Measurements from ENCODE around the gene ZNF804B. TPM values are rescaled to one million over a fixed set of nuclear protein-coding genes. Genes with fewer than 3 reads are reported as not detected.

Gene ZNF804B
- total and polyA plus RNA-seq, 2 donors from 2014 or later: 0.19 TPM; not detected in 1

DNA sequence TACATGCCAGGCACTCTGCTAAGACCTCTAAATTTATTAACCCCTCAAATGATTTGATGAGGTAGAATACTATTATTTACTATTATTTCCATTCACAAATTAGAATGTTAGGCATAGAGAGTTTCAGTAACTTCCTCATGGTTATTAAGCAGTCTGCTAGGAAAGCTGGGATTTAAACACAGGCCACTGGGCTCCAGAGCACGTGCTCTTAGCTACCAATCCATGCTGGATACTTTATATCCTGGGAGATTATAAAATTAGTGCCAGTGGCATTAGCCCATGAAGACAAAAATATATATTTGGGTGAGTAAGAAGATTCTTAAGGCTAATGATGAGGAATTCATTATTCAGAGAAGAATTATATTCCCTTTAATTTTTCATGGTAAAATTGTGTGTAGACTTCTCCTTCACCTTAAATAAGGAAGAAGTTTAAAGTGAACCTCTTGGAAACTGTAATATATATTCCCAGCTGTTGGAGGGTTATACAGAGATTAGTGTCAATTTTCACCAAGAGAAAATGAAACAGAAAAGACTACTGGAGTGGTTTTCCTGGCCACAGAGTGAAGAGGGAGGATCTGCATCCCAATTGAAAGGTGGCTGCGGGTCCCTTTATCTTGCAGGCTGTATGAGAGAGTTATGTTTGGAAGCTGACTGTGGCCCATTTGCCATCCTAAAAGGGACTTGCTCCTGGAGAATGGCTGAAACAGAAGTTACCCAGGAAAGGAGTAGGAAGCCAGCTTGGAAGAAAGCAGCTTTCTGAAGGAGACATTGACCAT, 370.3 kb downstream of the ZNF804B start:
- no peaks in the 10 kb centered on the region for H3K4me1 ChIP-seq (ENCODE audit: control insufficient read depth in 2 of 3, insufficient read depth in 2 of 3, low read depth in 1 of 3, low read length in 3 of 3)
- DNase-seq: no peak
- H3K36me3 ChIP-seq (ENCODE audit: control insufficient read depth in 2 of 3, insufficient read depth in 3 of 3, low read length in 3 of 3): no peaks in the 10 kb centered on the region
- no peak overlapping the region for H3K27ac ChIP-seq (ENCODE audit: low read depth in 2 of 2, low read length in 2 of 2)
- intact Hi-C loops (cut with DNase I): no loop called here
- no peak overlapping the region for H3K9ac ChIP-seq (ENCODE audit: low read length in 3 of 3)
- no peak overlapping the region for H3K4me3 ChIP-seq (ENCODE audit: low read length in 3 of 3)
- TF ChIP-seq, protein P1, sequence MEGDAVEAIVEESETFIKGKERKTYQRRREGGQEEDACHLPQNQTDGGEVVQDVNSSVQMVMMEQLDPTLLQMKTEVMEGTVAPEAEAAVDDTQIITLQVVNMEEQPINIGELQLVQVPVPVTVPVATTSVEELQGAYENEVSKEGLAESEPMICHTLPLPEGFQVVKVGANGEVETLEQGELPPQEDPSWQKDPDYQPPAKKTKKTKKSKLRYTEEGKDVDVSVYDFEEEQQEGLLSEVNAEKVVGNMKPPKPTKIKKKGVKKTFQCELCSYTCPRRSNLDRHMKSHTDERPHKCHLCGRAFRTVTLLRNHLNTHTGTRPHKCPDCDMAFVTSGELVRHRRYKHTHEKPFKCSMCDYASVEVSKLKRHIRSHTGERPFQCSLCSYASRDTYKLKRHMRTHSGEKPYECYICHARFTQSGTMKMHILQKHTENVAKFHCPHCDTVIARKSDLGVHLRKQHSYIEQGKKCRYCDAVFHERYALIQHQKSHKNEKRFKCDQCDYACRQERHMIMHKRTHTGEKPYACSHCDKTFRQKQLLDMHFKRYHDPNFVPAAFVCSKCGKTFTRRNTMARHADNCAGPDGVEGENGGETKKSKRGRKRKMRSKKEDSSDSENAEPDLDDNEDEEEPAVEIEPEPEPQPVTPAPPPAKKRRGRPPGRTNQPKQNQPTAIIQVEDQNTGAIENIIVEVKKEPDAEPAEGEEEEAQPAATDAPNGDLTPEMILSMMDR (IDR thresholded peaks at IDR 0.05; ENCODE audit: borderline replicate concordance, extremely low read depth, insufficient read depth): no peak
- no peak for FAIRE-seq
- no peaks in the 10 kb centered on the region for H3K9me3 ChIP-seq (ENCODE audit: control insufficient read depth in 2 of 3, insufficient read depth in 1 of 3, low read length in 3 of 3)
- H3K27me3 ChIP-seq (ENCODE audit: control insufficient read depth, insufficient read depth, low read length): no peaks in the 10 kb centered on the region

DNA sequence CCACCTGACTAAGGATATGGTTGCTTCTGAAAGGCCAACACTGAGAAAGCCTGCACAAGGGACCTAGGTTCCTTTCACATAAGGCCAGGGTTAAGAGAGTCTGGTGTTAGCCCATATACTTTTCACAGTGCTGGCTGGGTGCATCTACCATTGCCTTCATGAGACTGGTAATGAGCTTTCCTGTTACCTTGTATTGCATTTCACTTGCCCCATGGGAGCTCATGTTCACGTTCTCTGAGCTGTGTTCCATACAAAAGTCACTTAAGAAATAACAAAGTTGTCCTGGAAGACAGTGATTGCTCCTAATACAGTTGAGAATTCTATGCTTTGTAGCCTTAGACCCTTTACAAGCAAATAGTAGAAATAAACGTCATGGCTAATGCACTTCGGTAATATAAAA, 373.9 kb downstream of the ZNF804B start:
- FAIRE-seq (no peak), DNase-seq (no peak)
- no peak overlapping the region for H3K4me3 ChIP-seq (ENCODE audit: low read length in 3 of 3)
- no peaks in the 10 kb centered on the region for H3K27me3 ChIP-seq (ENCODE audit: control insufficient read depth, insufficient read depth, low read length)
- no peaks in the 10 kb centered on the region for H3K9me3 ChIP-seq (ENCODE audit: control insufficient read depth in 2 of 3, insufficient read depth in 1 of 3, low read length in 3 of 3)
- intact Hi-C loops (cut with DNase I): no loop called here
- H3K4me1 ChIP-seq (ENCODE audit: control insufficient read depth in 2 of 3, insufficient read depth in 2 of 3, low read depth in 1 of 3, low read length in 3 of 3): no peaks in the 10 kb centered on the region
- H3K9ac ChIP-seq (ENCODE audit: low read length in 3 of 3): no peak overlapping the region
- H3K27ac ChIP-seq (ENCODE audit: low read depth in 2 of 2, low read length in 2 of 2): no peak overlapping the region
- H3K36me3 ChIP-seq (ENCODE audit: control insufficient read depth in 2 of 3, insufficient read depth in 3 of 3, low read length in 3 of 3): no peaks in the 10 kb centered on the region
- TF ChIP-seq, protein P1 (IDR thresholded peaks at IDR 0.05; ENCODE audit: borderline replicate concordance, extremely low read depth, insufficient read depth): no peak

DNA sequence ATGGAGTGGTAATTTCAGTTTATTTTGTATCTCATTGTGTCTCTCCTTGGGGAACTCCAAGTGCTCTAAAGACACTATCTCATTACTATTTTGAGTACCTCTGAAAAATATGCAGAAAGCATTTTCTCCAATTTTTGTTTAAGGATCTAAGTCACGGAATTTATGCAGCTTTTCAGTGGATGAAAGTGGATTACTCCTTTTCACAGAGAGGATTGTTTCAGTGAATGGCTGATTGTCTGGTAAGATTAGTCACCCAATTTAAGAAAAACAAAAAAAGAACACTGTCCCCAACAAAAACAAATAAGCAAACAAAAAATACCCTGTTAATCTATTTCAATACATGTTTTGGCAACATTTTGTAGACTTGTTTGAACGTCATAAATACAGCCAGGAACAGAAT, 374.3 kb downstream of the ZNF804B start:
- DNase-seq (no peak), FAIRE-seq (no peak)
- TF ChIP-seq, protein P1 (IDR thresholded peaks at IDR 0.05; ENCODE audit: borderline replicate concordance, extremely low read depth, insufficient read depth): no peak
- intact Hi-C loops (cut with DNase I): no loop called here
- no peaks in the 10 kb centered on the region for H3K36me3 ChIP-seq (ENCODE audit: control insufficient read depth in 2 of 3, insufficient read depth in 3 of 3, low read length in 3 of 3)
- H3K27me3 ChIP-seq (ENCODE audit: control insufficient read depth, insufficient read depth, low read length): no peaks in the 10 kb centered on the region
- no peaks in the 10 kb centered on the region for H3K9me3 ChIP-seq (ENCODE audit: control insufficient read depth in 2 of 3, insufficient read depth in 1 of 3, low read length in 3 of 3)
- H3K9ac ChIP-seq (ENCODE audit: low read length in 3 of 3): no peak overlapping the region
- H3K27ac ChIP-seq (ENCODE audit: low read depth in 2 of 2, low read length in 2 of 2): no peak overlapping the region
- H3K4me1 ChIP-seq (ENCODE audit: control insufficient read depth in 2 of 3, insufficient read depth in 2 of 3, low read depth in 1 of 3, low read length in 3 of 3): no peaks in the 10 kb centered on the region
- no peak overlapping the region for H3K4me3 ChIP-seq (ENCODE audit: low read length in 3 of 3)
